HFFc6 (cell line): ENCODE results near the gene POGK. TPM values are rescaled to one million over a fixed set of nuclear protein-coding genes. Genes with fewer than 3 reads are reported as not detected.
"Not testable (repeated sequence)": the region's sequence is repeated elsewhere in the genome, so short reads cannot be mapped to it uniquely, and the experiment has no call there.

Experiments
- DNase-seq: peaks from one replicate; pipeline ENCODE4 v3.0.0-alpha.2; 2018
- H3K27ac Mint-ChIP-seq: 2 replicates; pipeline ENCODE4 v1.8.0; 2020; ENCODE audit warnings: mild to moderate bottlenecking, mixed read lengths
- H3K27me3 Mint-ChIP-seq: 2 replicates; pipeline ENCODE4 v1.8.0; 2021; ENCODE audit warnings: mild to moderate bottlenecking, moderate library complexity, mixed read lengths; ENCODE audit not compliant: insufficient read depth
- H3K36me3 Mint-ChIP-seq: 2 replicates; pipeline ENCODE4 v1.8.0; 2021; ENCODE audit warnings: low read depth, mixed read lengths
- H3K4me1 Mint-ChIP-seq: 2 replicates; pipeline ENCODE4 v1.8.0; 2020; ENCODE audit warnings: low read depth, mixed read lengths
- H3K4me3 Mint-ChIP-seq: 2 replicates; pipeline ENCODE4 v1.8.0; 2020; ENCODE audit warnings: mild to moderate bottlenecking, moderate library complexity, mixed read lengths
- H3K9me3 Mint-ChIP-seq: 2 replicates; pipeline ENCODE4 v1.8.0; 2020; ENCODE audit warnings: mild to moderate bottlenecking, mixed read lengths
- total RNA-seq, 6 experiments: library from RNA; stranded (reverse); fragmentation: NEBNext Ultra II Directional; extraction: Animal tissue kit (Norgen Biotek cat#: 25700); gene quantifications; 2 replicates in 1 of 6; 3 replicates in 5 of 6; pipeline ENCODE4 v1.2.3, GENCODE V29; 2021
- TF ChIP-seq, protein P1 (sequence below): fragments of 200-600 bp; sonication (generic); IDR thresholded peaks from 2 replicates; pipeline ENCODE4 v1.5.0; 2021; ENCODE audit warnings: antibody characterized with exemption, mild to moderate bottlenecking

POGK gene
- total RNA-seq, 6 experiments from 2014 or later, result 27.6 to 36.3 (median 29.4) TPM

- no peaks in the 10 kb centered on the region for H3K27me3 Mint-ChIP-seq
- no peak overlapping the region for H3K27ac Mint-ChIP-seq
- H3K9me3 Mint-ChIP-seq, result no peaks in the 10 kb centered on the region; the same call in 1 of the 2 replicates
- no peak overlapping the region for H3K4me3 Mint-ChIP-seq
- TF ChIP-seq, protein P1, sequence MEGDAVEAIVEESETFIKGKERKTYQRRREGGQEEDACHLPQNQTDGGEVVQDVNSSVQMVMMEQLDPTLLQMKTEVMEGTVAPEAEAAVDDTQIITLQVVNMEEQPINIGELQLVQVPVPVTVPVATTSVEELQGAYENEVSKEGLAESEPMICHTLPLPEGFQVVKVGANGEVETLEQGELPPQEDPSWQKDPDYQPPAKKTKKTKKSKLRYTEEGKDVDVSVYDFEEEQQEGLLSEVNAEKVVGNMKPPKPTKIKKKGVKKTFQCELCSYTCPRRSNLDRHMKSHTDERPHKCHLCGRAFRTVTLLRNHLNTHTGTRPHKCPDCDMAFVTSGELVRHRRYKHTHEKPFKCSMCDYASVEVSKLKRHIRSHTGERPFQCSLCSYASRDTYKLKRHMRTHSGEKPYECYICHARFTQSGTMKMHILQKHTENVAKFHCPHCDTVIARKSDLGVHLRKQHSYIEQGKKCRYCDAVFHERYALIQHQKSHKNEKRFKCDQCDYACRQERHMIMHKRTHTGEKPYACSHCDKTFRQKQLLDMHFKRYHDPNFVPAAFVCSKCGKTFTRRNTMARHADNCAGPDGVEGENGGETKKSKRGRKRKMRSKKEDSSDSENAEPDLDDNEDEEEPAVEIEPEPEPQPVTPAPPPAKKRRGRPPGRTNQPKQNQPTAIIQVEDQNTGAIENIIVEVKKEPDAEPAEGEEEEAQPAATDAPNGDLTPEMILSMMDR, result peak; percentile 56
- DNase-seq, result no peak
- H3K4me1 Mint-ChIP-seq, result peaks cover 42% of the 10 kb centered on the region
- H3K36me3 Mint-ChIP-seq, result no peaks in the 10 kb centered on the region
Measured at GRCh38 chr1:166813508-166814223, 25.6 kb upstream of the POGK start.

DNA sequence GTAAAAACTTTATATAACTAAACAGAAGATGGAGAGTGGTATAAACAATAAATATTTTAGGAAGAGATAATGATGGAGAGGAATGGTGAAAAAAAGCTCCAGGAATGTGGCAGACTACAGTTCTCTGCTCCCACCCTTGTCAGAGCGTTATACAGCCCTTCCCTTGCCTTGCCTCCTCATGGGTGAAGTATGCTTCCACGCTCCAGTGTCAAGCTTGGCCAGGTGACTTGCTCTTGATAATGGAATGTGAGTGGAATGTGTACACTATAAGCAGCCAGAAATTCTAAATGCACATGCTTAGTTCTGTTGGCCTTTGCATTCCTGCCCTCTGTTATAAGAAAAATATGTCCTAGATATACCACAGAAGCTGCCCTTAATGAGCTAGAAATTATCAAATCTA, 24.7 kb upstream of the POGK start:
- peaks cover 42% of the 10 kb centered on the region for H3K4me1 Mint-ChIP-seq
- H3K27me3 Mint-ChIP-seq, result peaks cover 1% of the 10 kb centered on the region; the same call in 1 of the 2 replicates
- peak; percentile 61 for DNase-seq
- no peaks in the 10 kb centered on the region for H3K36me3 Mint-ChIP-seq
- H3K27ac Mint-ChIP-seq, result no peak overlapping the region
- H3K4me3 Mint-ChIP-seq, result no peak overlapping the region
- no peaks in the 10 kb centered on the region; the same call in 1 of the 2 replicates for H3K9me3 Mint-ChIP-seq
- TF ChIP-seq, protein P1, result no peak

DNA sequence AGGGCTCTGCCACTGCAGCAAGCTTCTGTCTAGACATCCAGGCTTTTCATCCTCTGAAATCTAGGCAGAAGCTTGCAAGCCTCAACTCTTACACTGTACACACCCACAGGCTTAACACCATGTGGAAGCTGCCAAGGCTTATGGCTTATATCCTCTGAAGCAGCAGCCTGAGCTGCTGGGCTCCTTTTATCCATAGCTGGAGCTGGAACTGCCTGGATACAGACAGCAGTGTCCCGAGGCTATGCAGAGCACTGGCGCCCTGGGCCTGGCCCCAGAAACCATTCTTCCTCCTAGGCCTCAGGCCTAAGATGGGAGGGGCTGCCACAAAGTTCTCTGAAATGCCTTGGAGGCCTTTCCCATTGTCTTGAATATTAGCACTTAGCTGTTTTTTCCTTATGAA, 19.3 kb upstream of the POGK start:
- Mint-ChIP-seq H3K27me3 (peaks cover 10% of the 10 kb centered on the region), H3K27ac (no peak overlapping the region), H3K4me3 (no peak overlapping the region), H3K4me1 (peaks cover 6% of the 10 kb centered on the region), H3K36me3 (no peaks in the 10 kb centered on the region), H3K9me3 (no peaks in the 10 kb centered on the region; the same call in 1 of the 2 replicates)
- TF ChIP-seq, protein P1, result no peak
- DNase-seq, result no peak

DNA sequence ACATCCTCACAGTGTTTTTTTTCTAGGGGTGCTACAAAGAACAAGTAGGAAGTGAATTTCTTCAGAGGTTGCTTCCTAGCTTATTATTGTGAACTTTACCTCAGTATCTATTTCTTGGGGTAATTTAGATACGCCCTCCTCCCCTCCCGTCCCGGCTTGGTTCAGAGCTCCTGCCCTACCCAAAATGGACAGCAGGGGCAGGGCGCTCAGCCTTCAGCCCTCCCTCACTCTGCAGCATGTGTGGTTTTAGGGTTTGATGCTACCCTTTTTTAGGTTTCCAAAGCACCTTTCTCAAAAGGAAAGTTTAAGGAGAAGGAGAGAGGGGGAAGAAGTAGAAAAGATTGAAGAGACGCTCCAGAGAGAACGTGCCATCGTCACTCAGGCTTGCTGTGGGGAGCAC, 16.9 kb upstream of the POGK start:
- no peaks in the 10 kb centered on the region for H3K36me3 Mint-ChIP-seq
- no peak overlapping the region for H3K4me3 Mint-ChIP-seq
- H3K27me3 Mint-ChIP-seq, result peaks cover 10% of the 10 kb centered on the region
- no peak overlapping the region for H3K27ac Mint-ChIP-seq
- no peaks in the 10 kb centered on the region; the same call in 1 of the 2 replicates for H3K9me3 Mint-ChIP-seq
- TF ChIP-seq, protein P1, result peak; percentile 63
- no peaks in the 10 kb centered on the region for H3K4me1 Mint-ChIP-seq
- no peak for DNase-seq

- peaks cover 19% of the 10 kb centered on the region for H3K9me3 Mint-ChIP-seq
- no peak overlapping the region for H3K27ac Mint-ChIP-seq
- H3K27me3 Mint-ChIP-seq, result peaks cover 10% of the 10 kb centered on the region
- no peaks in the 10 kb centered on the region for H3K4me1 Mint-ChIP-seq
- H3K36me3 Mint-ChIP-seq, result peaks cover 5% of the 10 kb centered on the region; the same call in 1 of the 2 replicates
- no peak overlapping the region for H3K4me3 Mint-ChIP-seq
- TF ChIP-seq, protein P1, result no peak
- no peak for DNase-seq
Measured at GRCh38 chr1:166827426-166827825, 11.8 kb upstream of the POGK start.

DNA sequence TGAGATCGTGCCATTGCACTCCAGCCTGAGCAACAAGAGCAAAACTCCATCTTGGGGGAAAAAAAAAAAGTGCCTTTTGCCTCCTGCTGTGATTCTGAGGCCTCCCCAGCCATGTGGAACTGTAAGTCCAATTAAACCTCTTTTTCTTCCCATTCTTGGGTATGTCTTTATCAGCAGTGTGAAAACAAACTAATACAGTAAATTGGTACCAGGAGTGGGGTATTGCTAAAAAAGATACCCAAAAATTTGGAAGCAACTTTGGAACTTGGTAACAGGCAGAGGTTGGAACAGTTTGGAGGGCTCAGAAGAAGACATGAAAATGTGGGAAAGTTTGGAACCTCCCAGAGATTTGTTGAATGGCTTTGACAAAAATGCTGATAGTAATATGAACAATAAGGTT, 9.5 kb upstream of the POGK start:
- DNase-seq, H3K36me3 Mint-ChIP-seq, H3K27ac Mint-ChIP-seq, H3K27me3 Mint-ChIP-seq, H3K4me3 Mint-ChIP-seq, H3K4me1 Mint-ChIP-seq: not testable (repeated sequence)
- peaks cover 19% of the 10 kb centered on the region for H3K9me3 Mint-ChIP-seq
